Suprapubic skin (tissue), 4 donors: ENCODE data around the gene LPP. TPM values are rescaled to one million over a fixed set of nuclear protein-coding genes. Genes with fewer than 3 reads are reported as not detected.

Experiments used
- DNase-seq, 2 donors: peaks; one replicate each; pipeline ENCODE4 v3.0.0-alpha.2; 2019; ENCODE audit warnings: low spot score in 2 of 2
- H3K27ac ChIP-seq: fragments of 200-600 bp; sonication (generic); one replicate; pipeline ENCODE4 v1.5.1; 2019
- H3K27me3 ChIP-seq: fragments of 200-600 bp; sonication (generic); one replicate; pipeline ENCODE4 v1.5.1; 2019
- H3K36me3 ChIP-seq: fragments of 200-600 bp; sonication (generic); one replicate; pipeline ENCODE4 v1.5.1; 2019
- H3K4me1 ChIP-seq: fragments of 200-600 bp; sonication (generic); one replicate; pipeline ENCODE4 v1.5.1; 2019
- H3K4me3 ChIP-seq: fragments of 200-600 bp; sonication (generic); one replicate; pipeline ENCODE4 v1.5.1; 2019; ENCODE audit warnings: mild to moderate bottlenecking
- H3K9me3 ChIP-seq: fragments of 200-600 bp; sonication (generic); one replicate; pipeline ENCODE4 v1.5.1; 2019
- EP300 ChIP-seq: sonication (generic); formaldehyde crosslinking; IDR thresholded peaks from one replicate; pipeline ENCODE4 v1.6.1; 2017; ENCODE audit warnings: antibody characterized with exemption
- POLR2A ChIP-seq, 2 donors: fragments of 450-650 bp; IDR thresholded peaks; one replicate each; pipeline ENCODE4 v1.6.1; 2017; ENCODE audit warnings: antibody characterized with exemption in 2 of 2, mild to moderate bottlenecking in 2 of 2, moderate library complexity in 2 of 2
- POLR2AphosphoS5 ChIP-seq, 3 donors: sonication (generic); formaldehyde crosslinking; IDR thresholded peaks; one replicate each; pipeline ENCODE4 v1.6.1; 2017; ENCODE audit warnings: antibody characterized with exemption in 3 of 3
- WGBS: methylation state at CpG from one replicate; pipeline ENCODE4 v1.1.5; 2018; 5-methylcytosine and 5-hydroxymethylcytosine counted together
- total RNA-seq, 4 donors: library from RNA; depleted of rRNA; stranded (reverse); fragments of >200 nt; gene quantifications; one replicate each; pipeline ENCODE4 v1.1.0, GENCODE V29; 2016
- TF ChIP-seq, protein P1 (sequence below), 2 donors: fragments of 200-600 bp in 1 of 2; fragments of 450-650 bp in 1 of 2; sonication (generic) in 1 of 2; IDR thresholded peaks; one replicate each; pipeline ENCODE4 v1.5.1; 2016 to 2019; ENCODE audit warnings: antibody characterized with exemption in 2 of 2, mild to moderate bottlenecking in 1 of 2, moderate library complexity in 1 of 2

The LPP gene
- total RNA-seq, 4 donors from 2014 or later, result 56.8 to 127 (median 84.2) TPM

DNA sequence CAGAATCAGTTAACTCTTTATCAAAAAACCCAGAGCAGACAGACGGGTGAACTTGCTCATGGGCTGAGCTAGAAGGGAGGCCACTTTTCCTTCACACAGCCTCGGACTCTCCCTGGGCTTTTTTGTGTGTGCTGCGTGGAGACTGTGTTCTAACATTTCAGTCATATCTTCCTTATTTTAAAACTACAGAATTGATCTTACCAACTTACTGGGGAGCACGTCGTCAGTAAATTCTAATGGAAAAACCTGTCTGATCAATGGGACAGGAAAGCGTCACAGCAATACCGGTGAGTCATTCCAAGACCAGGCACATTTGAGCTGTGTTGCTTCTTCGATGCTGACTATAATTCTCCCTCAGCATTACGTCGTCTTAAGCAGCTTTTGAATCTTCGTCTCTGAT lies 145.1 kb downstream of the LPP start:
- peaks cover 40% of the 10 kb centered on the region for H3K4me1 ChIP-seq
- H3K9me3 ChIP-seq, result no peaks in the 10 kb centered on the region
- WGBS, result 71% methylated on average over 11 of the region's 11 CpGs
- H3K27ac ChIP-seq, result no peak overlapping the region
- no peak overlapping the region for H3K4me3 ChIP-seq
- TF ChIP-seq, protein P1, sequence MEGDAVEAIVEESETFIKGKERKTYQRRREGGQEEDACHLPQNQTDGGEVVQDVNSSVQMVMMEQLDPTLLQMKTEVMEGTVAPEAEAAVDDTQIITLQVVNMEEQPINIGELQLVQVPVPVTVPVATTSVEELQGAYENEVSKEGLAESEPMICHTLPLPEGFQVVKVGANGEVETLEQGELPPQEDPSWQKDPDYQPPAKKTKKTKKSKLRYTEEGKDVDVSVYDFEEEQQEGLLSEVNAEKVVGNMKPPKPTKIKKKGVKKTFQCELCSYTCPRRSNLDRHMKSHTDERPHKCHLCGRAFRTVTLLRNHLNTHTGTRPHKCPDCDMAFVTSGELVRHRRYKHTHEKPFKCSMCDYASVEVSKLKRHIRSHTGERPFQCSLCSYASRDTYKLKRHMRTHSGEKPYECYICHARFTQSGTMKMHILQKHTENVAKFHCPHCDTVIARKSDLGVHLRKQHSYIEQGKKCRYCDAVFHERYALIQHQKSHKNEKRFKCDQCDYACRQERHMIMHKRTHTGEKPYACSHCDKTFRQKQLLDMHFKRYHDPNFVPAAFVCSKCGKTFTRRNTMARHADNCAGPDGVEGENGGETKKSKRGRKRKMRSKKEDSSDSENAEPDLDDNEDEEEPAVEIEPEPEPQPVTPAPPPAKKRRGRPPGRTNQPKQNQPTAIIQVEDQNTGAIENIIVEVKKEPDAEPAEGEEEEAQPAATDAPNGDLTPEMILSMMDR (IDR thresholded peaks at IDR 0.05), result no peak
- TF ChIP-seq POLR2AphosphoS5 (IDR thresholded peaks at IDR 0.05), result no peak
- TF ChIP-seq EP300, result no peak
- TF ChIP-seq POLR2A (IDR thresholded peaks at IDR 0.05), result no peak
- no peak for DNase-seq
- H3K36me3 ChIP-seq, result no peaks in the 10 kb centered on the region
- H3K27me3 ChIP-seq, result no peaks in the 10 kb centered on the region

GRCh38 chr3:188299708-188300107 lies 145.8 kb downstream of the LPP start:
- no peak for DNase-seq
- Histone ChIP-seq H3K27ac (no peak overlapping the region), H3K4me1 (peaks cover 34% of the 10 kb centered on the region), H3K27me3 (no peaks in the 10 kb centered on the region), H3K36me3 (no peaks in the 10 kb centered on the region), H3K4me3 (no peak overlapping the region), H3K9me3 (no peaks in the 10 kb centered on the region)
- WGBS, result 94% methylated on average over 2 of the region's 2 CpGs
- TF ChIP-seq EP300 (no peak), POLR2A (IDR thresholded peaks at IDR 0.05) (no peak), POLR2AphosphoS5 (IDR thresholded peaks at IDR 0.05) (no peak)
- TF ChIP-seq, protein P1 (IDR thresholded peaks at IDR 0.05), result no peak

DNA sequence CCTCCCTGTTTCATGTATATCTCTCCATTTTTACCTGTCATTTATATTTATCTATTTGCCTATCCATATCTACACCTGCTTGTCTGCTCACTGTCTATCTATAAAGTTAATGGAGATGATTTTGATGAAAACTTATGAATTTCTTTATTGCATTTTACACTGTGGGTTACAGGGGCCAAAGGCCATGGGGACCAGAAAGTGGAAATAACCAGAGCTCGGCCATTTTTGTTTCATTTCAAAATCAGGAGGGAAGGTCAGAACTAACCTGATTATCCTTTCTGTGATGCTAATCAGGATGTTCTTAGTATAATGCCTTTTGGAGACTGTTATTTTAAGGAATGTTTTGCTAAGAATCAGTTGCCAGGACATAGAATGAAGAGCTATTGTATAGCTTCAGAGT lies 147.2 kb downstream of the LPP start:
- WGBS, result 100% methylated on average over 1 of the region's 1 CpG
- H3K4me3 ChIP-seq, result no peak overlapping the region
- TF ChIP-seq EP300, result no peak
- TF ChIP-seq, protein P1 (IDR thresholded peaks at IDR 0.05), result no peak
- no peak for TF ChIP-seq POLR2AphosphoS5 (IDR thresholded peaks at IDR 0.05)
- TF ChIP-seq POLR2A (IDR thresholded peaks at IDR 0.05), result no peak

GRCh38 chr3:188303286-188303799 lies 149.4 kb downstream of the LPP start:
- no peak overlapping the region for H3K4me3 ChIP-seq
- no peak overlapping the region for H3K27ac ChIP-seq
- no peaks in the 10 kb centered on the region for H3K36me3 ChIP-seq
- 99% methylated on average over 2 of the region's 2 CpGs for WGBS
- peaks cover 17% of the 10 kb centered on the region for H3K4me1 ChIP-seq
- no peaks in the 10 kb centered on the region for H3K9me3 ChIP-seq
- no peak for TF ChIP-seq POLR2A (IDR thresholded peaks at IDR 0.05)
- TF ChIP-seq EP300, result no peak
- TF ChIP-seq, protein P1 (IDR thresholded peaks at IDR 0.05), result no peak
- TF ChIP-seq POLR2AphosphoS5 (IDR thresholded peaks at IDR 0.05), result no peak
- no peaks in the 10 kb centered on the region for H3K27me3 ChIP-seq
- DNase-seq, result no peak

More for the DNA sequence above, 147.2 kb downstream of the LPP start:
- Histone ChIP-seq H3K4me1 (peaks cover 21% of the 10 kb centered on the region), H3K27ac (no peak overlapping the region), H3K27me3 (no peaks in the 10 kb centered on the region), H3K9me3 (no peaks in the 10 kb centered on the region), H3K36me3 (no peaks in the 10 kb centered on the region)
- no peak for DNase-seq

DNA sequence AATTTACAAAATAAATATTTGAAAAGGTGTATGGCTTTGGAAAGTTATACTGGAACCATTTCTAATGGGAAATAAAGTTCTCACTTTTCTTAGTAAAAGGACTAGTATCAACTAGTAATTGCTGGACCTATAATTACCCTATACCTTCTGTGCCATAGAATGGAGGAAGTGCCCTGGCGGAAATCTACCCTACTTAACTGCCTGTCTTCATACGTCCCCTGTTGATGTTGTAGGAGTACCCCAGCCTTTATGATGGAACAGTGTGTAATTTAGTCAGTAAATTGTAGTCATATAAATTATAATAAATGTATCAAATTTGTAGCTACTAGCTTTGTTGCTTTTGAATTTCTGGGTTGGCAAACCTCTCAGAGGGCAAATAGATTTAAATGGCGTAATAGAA lies 149.9 kb downstream of the LPP start:
- whole genome bisulfite sequencing, result 95% methylated on average over 3 of the region's 3 CpGs
- Histone ChIP-seq H3K36me3 (no peaks in the 10 kb centered on the region), H3K9me3 (no peaks in the 10 kb centered on the region), H3K4me3 (no peak overlapping the region), H3K4me1 (peaks cover 12% of the 10 kb centered on the region), H3K27ac (no peak overlapping the region), H3K27me3 (no peaks in the 10 kb centered on the region)
- TF ChIP-seq EP300, result no peak
- no peak for TF ChIP-seq POLR2AphosphoS5 (IDR thresholded peaks at IDR 0.05)
- TF ChIP-seq, protein P1 (IDR thresholded peaks at IDR 0.05), result no peak
- no peak for TF ChIP-seq POLR2A (IDR thresholded peaks at IDR 0.05)
- DNase-seq, result no peak
